Uterus (tissue), 4 donors: ENCODE measurements around the gene CLCF1. TPM values are rescaled to one million over a fixed set of nuclear protein-coding genes. Genes with fewer than 3 reads are reported as not detected.

ENCODE experiments used
- DNase-seq, 2 donors: peaks; one replicate each; pipeline ENCODE4 v3.0.0-alpha.2; 2019 to 2020
- H3K27ac ChIP-seq, 2 donors: fragments of 200-600 bp; sonication (generic); 1 replicate in 1 of 2; 2 replicates in 1 of 2; pipeline ENCODE4 v1.5.1; 2016 to 2018
- H3K27me3 ChIP-seq, 2 donors: fragments of 200-600 bp; sonication (generic); one replicate each; pipeline ENCODE4 v1.5.1; 2018 to 2019; ENCODE audit warnings: control low read depth in 1 of 2
- H3K36me3 ChIP-seq, 2 donors: fragments of 200-600 bp; sonication (generic); one replicate each; pipeline ENCODE4 v1.5.1; 2019; ENCODE audit warnings: control low read depth in 1 of 2
- H3K4me1 ChIP-seq, 2 donors: fragments of 200-600 bp; sonication (generic); one replicate each; pipeline ENCODE4 v1.5.1; 2018 to 2019; ENCODE audit warnings: control low read depth in 1 of 2
- H3K4me3 ChIP-seq, 2 donors: fragments of 200-600 bp; sonication (generic); 1 replicate in 1 of 2; 2 replicates in 1 of 2; pipeline ENCODE4 v1.5.1; 2018 to 2019; ENCODE audit warnings: mild to moderate bottlenecking in 1 of 2
- H3K9me3 ChIP-seq, 2 donors: fragments of 200-600 bp; sonication (generic); one replicate each; pipeline ENCODE4 v1.5.1; 2019; ENCODE audit warnings: control low read depth in 1 of 2
- CTCF ChIP-seq, 4 experiments: fragments of 200-600 bp in 2 of 4; fragments of 450-650 bp in 2 of 4; sonication (generic) in 2 of 4; IDR thresholded peaks; one replicate each; pipeline ENCODE4 v1.5.1; 2016 to 2019; ENCODE audit warnings: antibody characterized with exemption in 4 of 4, mild to moderate bottlenecking in 2 of 4, moderate library complexity in 1 of 4
- POLR2A ChIP-seq, 2 donors: fragments of 450-650 bp; IDR thresholded peaks; one replicate each; pipeline ENCODE4 v1.6.1; 2016; ENCODE audit warnings: antibody characterized with exemption in 2 of 2, mild to moderate bottlenecking in 1 of 2, moderate library complexity in 1 of 2
- intact Hi-C: fragments of 100-400 bp; cut with DNase I; formaldehyde crosslinking; loops from one replicate; pipeline ENCODE4 v1.15.1; 2023; ENCODE audit warnings: low total_unique reads
- total RNA-seq, 4 donors: library from RNA; depleted of rRNA in 3 of 4; stranded (reverse); fragments of >200 nt in 3 of 4; gene quantifications; one replicate each; pipeline versions ENCODE4 v1.1.0 to v1.2.4, GENCODE V29; 2014 to 2023
- donor health status: DM: yes; HTN: yes; CAD: no.

The CLCF1 gene
- total RNA-seq, 4 donors from 2014 or later = 0.77 to 19.3 (median 7.4) TPM

- no peaks in the 10 kb centered on the region for H3K27me3 ChIP-seq
- H3K9me3 ChIP-seq = no peaks in the 10 kb centered on the region
- peak overlapping the region in 1 of 2 donors; percentile 85 for H3K4me3 ChIP-seq
- no peaks in the 10 kb centered on the region for H3K4me1 ChIP-seq
- peak overlapping the region; percentile 92 to 99 for H3K27ac ChIP-seq
- intact Hi-C loops = no loop called here
- peak in 1 of 2 donors; percentile 42 for DNase-seq
- TF ChIP-seq CTCF (IDR thresholded peaks at IDR 0.05) = no peak
- no peak for TF ChIP-seq POLR2A (IDR thresholded peaks at IDR 0.05)
- no peaks in the 10 kb centered on the region for H3K36me3 ChIP-seq
Observed at GRCh38 chr11:67374571-67375281, 1.3 kb upstream of the CLCF1 start.

GRCh38 chr11:67373648-67374570 is 511 bp upstream of the CLCF1 start:
- no peaks in the 10 kb centered on the region for H3K27me3 ChIP-seq
- peak overlapping the region; percentile 92 to 99 for H3K27ac ChIP-seq
- H3K4me3 ChIP-seq = peak overlapping the region; percentile 52 to 85
- peak; percentile 83 to 91 for DNase-seq
- intact Hi-C loops = no loop called here
- H3K36me3 ChIP-seq = no peaks in the 10 kb centered on the region
- H3K9me3 ChIP-seq = no peaks in the 10 kb centered on the region
- TF ChIP-seq CTCF (IDR thresholded peaks at IDR 0.05) (peak in 3 of 4 experiments; percentile 19 to 62 (median 56)), POLR2A (IDR thresholded peaks at IDR 0.05) (peak; percentile 24 to 52)
- H3K4me1 ChIP-seq = no peaks in the 10 kb centered on the region

- no peaks in the 10 kb centered on the region for H3K9me3 ChIP-seq
- H3K4me3 ChIP-seq = peak overlapping the region; percentile 52 to 85
- no peaks in the 10 kb centered on the region for H3K27me3 ChIP-seq
- TF ChIP-seq CTCF (IDR thresholded peaks at IDR 0.05) (no peak), POLR2A (IDR thresholded peaks at IDR 0.05) (peak in 1 of 2 donors; percentile 70)
- DNase-seq = peak in 1 of 2 donors; percentile 56
- intact Hi-C loops = no loop called here
- no peaks in the 10 kb centered on the region for H3K4me1 ChIP-seq
- H3K36me3 ChIP-seq = no peaks in the 10 kb centered on the region
- H3K27ac ChIP-seq = peak overlapping the region; percentile 92 to 99
Observed at GRCh38 chr11:67372321-67372992, 941 bp downstream of the CLCF1 start.

GRCh38 chr11:67371911-67372320 is 1.5 kb downstream of the CLCF1 start:
- TF ChIP-seq CTCF (IDR thresholded peaks at IDR 0.05) = no peak
- TF ChIP-seq POLR2A (IDR thresholded peaks at IDR 0.05) = no peak
- Histone ChIP-seq H3K9me3 (no peaks in the 10 kb centered on the region), H3K4me3 (peak overlapping the region; percentile 52 to 85), H3K27ac (peak overlapping the region; percentile 92 to 99), H3K27me3 (no peaks in the 10 kb centered on the region), H3K36me3 (no peaks in the 10 kb centered on the region), H3K4me1 (no peaks in the 10 kb centered on the region)
- no peak for DNase-seq
- intact Hi-C loops = no loop called here
